Effector memory CD8-positive, alpha-beta T cell (primary cell): ENCODE results near the gene EDIL3.
"Not testable (repeated sequence)": the region's sequence is repeated elsewhere in the genome, so short reads cannot be mapped to it uniquely, and the experiment has no call there.

Experiments used
- ATAC-seq: fragments of 150-1000 bp; cut with Tn5 transposase; replicated peaks from 2 replicates; pipeline ENCODE4 v1.10.0; 2021; ENCODE audit warnings: mild to moderate bottlenecking, moderate library complexity
- DNase-seq, 3 experiments: peaks; one replicate each; pipeline ENCODE4 v3.0.0; 2021
- H3K27ac Mint-ChIP-seq, 2 donors: one replicate each; pipeline ENCODE4 v1.8.0; 2022; ENCODE audit warnings: mild to moderate bottlenecking in 2 of 2, mixed read lengths in 2 of 2, moderate library complexity in 2 of 2
- H3K27me3 Mint-ChIP-seq, 2 donors: one replicate each; pipeline ENCODE4 v1.8.0; 2022; ENCODE audit warnings: mixed read lengths in 2 of 2
- H3K36me3 Mint-ChIP-seq: one replicate; pipeline ENCODE4 v1.8.0; 2022; ENCODE audit warnings: mild to moderate bottlenecking, moderate library complexity, mixed read lengths; ENCODE audit not compliant: insufficient read depth
- H3K4me1 Mint-ChIP-seq, 2 donors: one replicate each; pipeline ENCODE4 v1.8.0; 2022; ENCODE audit warnings: low read depth in 2 of 2, mixed read lengths in 2 of 2
- H3K4me3 Mint-ChIP-seq, 2 donors: one replicate each; pipeline ENCODE4 v1.8.0; 2022; ENCODE audit warnings: mild to moderate bottlenecking in 2 of 2, mixed read lengths in 2 of 2, moderate library complexity in 2 of 2
- H3K9me3 Mint-ChIP-seq, 2 donors: one replicate each; pipeline ENCODE4 v1.8.0; 2022; ENCODE audit warnings: mixed read lengths in 2 of 2

The EDIL3 gene

GRCh38 chr5:84306601-84307000 lies 78.1 kb downstream of the EDIL3 start:
- no peak for ATAC-seq
- Mint-ChIP-seq H3K27me3 (no peaks in the 10 kb centered on the region), H3K4me1 (no peaks in the 10 kb centered on the region), H3K4me3 (no peak overlapping the region), H3K9me3 (peaks cover 3 to 7% of the 10 kb centered on the region in 2 donors), H3K27ac (no peak overlapping the region), H3K36me3 (no peaks in the 10 kb centered on the region)
- no peak for DNase-seq

GRCh38 chr5:84304599-84304998 lies 80.1 kb downstream of the EDIL3 start:
- Mint-ChIP-seq H3K9me3 (peaks cover 3 to 7% of the 10 kb centered on the region in 2 donors), H3K4me1 (no peaks in the 10 kb centered on the region), H3K4me3 (no peak overlapping the region), H3K27ac (no peak overlapping the region), H3K36me3 (no peaks in the 10 kb centered on the region), H3K27me3 (no peaks in the 10 kb centered on the region)
- DNase-seq = no peak
- ATAC-seq = no peak

GRCh38 chr5:84303315-84303714 lies 81.4 kb downstream of the EDIL3 start:
- no peak overlapping the region for H3K4me3 Mint-ChIP-seq
- no peaks in the 10 kb centered on the region for H3K4me1 Mint-ChIP-seq
- no peak for DNase-seq
- ATAC-seq = no peak
- peaks cover 3 to 7% of the 10 kb centered on the region in 2 donors for H3K9me3 Mint-ChIP-seq
- no peak overlapping the region for H3K27ac Mint-ChIP-seq
- no peaks in the 10 kb centered on the region for H3K36me3 Mint-ChIP-seq
- H3K27me3 Mint-ChIP-seq = no peaks in the 10 kb centered on the region

GRCh38 chr5:84301535-84301934 lies 83.1 kb downstream of the EDIL3 start:
- H3K27me3 Mint-ChIP-seq = no peaks in the 10 kb centered on the region
- DNase-seq (no peak), ATAC-seq (no peak)
- no peaks in the 10 kb centered on the region for H3K36me3 Mint-ChIP-seq
- no peak overlapping the region for H3K27ac Mint-ChIP-seq
- H3K4me3 Mint-ChIP-seq = no peak overlapping the region
- H3K4me1 Mint-ChIP-seq = no peaks in the 10 kb centered on the region
- peaks cover 3 to 7% of the 10 kb centered on the region in 2 donors for H3K9me3 Mint-ChIP-seq

DNA sequence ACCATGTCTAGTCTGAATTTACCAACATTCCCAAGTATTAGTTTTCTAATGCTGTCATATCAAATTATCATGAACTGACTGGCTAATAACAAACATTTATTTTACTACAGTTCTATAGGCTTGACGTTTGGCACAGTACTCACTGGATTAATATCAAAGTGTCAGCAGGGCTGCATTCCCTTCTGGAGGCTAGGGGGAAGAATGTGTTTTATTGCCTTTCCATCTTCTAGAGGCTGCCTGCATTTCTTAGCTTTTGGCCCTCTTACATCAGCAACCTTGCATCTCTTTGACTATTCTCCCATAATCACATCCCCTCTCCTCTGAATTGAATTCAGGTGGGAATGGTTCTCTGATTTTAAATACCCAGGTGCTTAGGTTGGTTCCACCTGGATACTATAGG lies 84.7 kb downstream of the EDIL3 start:
- Mint-ChIP-seq H3K27ac (no peak overlapping the region), H3K36me3 (no peaks in the 10 kb centered on the region), H3K4me1 (no peaks in the 10 kb centered on the region), H3K27me3 (no peaks in the 10 kb centered on the region), H3K4me3 (no peak overlapping the region), H3K9me3 (peaks cover 3 to 7% of the 10 kb centered on the region in 2 donors)
- ATAC-seq (no peak), DNase-seq (no peak)

DNA sequence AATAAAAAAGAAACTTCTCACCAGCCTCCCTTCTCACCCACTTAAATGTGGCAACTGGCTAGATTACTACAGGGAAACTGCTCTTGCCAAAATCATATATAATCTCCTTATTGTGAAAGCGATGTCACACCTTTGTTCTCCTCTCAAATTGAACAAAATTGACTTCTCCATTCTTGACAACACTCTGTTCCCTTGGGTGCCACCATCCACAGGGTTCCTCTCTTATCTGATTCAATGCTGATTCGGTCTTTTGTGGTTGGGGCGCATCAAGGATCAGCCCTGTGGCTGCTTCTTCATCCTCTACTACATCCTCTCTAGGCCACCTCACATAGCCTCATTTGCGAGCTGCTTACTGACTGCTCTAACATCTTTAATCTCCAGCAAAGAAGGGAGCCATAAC lies 86.1 kb downstream of the EDIL3 start:
- Mint-ChIP-seq H3K4me1 (no peaks in the 10 kb centered on the region), H3K9me3 (peaks cover 3 to 7% of the 10 kb centered on the region in 2 donors), H3K27ac (no peak overlapping the region), H3K36me3 (no peaks in the 10 kb centered on the region), H3K4me3 (no peak overlapping the region), H3K27me3 (no peaks in the 10 kb centered on the region)
- no peak for DNase-seq
- ATAC-seq = no peak

DNA sequence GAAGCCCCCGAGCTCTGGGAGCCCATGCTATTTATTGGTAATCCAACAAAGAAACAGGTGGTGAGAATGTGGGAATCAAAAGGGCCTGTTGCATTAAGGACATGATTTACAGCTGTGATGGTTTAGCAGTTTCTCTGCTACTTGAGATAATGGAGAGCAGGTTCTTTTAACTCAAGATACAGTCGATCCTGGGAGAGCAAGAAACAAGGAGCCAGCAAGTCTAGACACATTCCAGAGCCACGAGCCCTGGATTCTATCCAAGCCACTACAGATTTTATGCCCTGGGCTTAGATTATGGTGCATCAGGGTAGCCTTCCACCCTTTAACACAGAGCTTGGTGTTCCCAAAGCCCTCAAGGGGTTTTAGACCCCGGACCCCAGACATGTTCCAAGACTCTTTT lies 87.0 kb downstream of the EDIL3 start:
- H3K27me3 Mint-ChIP-seq, H3K4me3 Mint-ChIP-seq, H3K36me3 Mint-ChIP-seq, H3K4me1 Mint-ChIP-seq, H3K27ac Mint-ChIP-seq, DNase-seq, H3K9me3 Mint-ChIP-seq, ATAC-seq: not testable (repeated sequence)

DNA sequence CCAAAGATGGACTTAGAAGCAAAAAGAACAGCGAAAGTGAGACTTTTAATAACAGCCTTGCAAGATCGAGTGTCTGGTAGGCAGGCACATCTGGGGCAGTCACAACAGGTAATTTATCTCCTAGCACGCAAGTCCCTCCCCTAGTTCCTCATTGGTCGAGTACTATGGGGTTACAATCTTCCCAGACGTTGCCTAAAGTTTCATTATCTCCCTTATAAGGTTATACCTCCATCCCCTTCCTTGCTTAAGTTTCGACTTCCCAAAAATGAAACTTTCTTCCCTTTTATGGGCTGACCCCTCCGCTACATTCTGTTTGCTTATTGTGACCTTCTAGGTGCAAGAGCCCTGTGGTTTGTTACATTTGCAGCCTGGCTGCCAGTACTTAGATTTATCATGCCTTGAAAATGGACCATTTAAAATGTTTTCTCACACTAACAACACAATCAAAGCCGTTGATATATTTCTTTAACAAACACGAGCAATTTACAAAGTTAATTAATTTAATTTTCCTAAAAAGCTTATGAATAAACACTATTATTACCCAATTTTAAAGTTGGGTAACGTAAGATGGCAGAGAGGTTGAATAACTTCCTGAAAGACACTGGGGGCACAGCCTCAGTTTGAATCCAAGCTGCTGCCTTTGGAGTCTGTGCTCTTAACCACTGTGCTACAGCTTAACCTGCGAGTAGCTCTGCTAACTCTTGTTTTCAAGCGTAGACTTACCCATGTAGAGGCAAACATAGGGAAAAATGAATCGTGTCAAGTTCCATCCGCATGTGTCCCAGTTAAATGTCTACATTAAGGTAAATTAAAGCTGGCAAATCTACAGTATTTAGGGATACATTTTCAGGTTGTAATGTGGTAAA lies 91.7 kb downstream of the EDIL3 start:
- Mint-ChIP-seq H3K27me3 (no peaks in the 10 kb centered on the region), H3K27ac (no peak overlapping the region), H3K36me3 (no peaks in the 10 kb centered on the region), H3K9me3 (peaks cover 11 to 24% of the 10 kb centered on the region in 2 donors), H3K4me3 (no peak overlapping the region), H3K4me1 (no peaks in the 10 kb centered on the region)
- ATAC-seq (no peak), DNase-seq (no peak)

DNA sequence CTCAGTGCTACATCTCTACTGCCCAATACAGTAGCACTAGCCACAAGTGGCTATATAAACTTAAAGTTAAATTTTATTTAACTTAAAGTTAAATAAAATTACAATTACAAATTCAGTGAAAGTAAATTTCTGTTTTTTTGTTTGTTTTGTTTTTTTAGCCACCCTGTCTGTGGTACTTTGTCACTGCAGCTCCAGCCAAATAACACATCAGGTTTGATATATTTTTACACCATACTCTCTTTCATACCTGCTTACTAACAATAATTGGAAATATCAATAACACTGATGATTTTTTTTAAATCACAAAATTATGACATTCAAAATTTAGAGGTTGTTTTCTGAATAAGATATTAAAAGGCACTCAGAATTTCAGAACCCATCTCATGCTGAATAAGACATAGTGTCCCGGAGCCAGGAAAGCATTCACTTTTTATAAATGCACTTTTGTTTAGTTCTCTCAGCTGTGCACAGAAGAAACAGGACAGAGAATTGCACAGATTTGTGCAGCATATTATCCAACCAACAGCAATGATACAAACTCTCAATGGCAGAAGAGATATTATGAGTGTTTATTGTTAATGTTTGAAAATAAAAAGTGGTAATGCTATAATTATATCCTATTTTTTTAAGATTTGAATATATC lies 92.6 kb downstream of the EDIL3 start:
- Mint-ChIP-seq H3K4me3 (no peak overlapping the region), H3K27ac (no peak overlapping the region), H3K4me1 (no peaks in the 10 kb centered on the region), H3K9me3 (peaks cover 11 to 17% of the 10 kb centered on the region in 2 donors), H3K36me3 (no peaks in the 10 kb centered on the region), H3K27me3 (no peaks in the 10 kb centered on the region)
- ATAC-seq (no peak), DNase-seq (no peak)

DNA sequence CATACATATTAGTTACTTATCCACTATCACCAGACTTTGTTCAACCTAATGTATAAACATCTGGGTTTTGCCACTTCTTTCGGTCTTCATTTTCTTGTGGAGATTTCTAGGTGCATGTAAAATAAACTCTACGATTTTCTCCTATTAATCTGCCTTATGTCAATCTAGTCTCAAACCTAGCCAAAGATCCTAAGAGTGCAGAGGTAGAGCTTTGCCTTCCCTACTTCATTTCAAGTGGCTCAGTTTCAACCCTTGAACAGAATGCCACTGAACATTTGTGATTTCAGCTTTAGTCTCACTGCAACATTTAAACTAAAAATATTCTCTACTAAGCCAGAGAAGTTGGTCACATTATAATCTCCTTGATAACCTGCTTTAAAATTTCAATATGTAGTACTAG lies 94.0 kb downstream of the EDIL3 start:
- H3K27me3 Mint-ChIP-seq = no peaks in the 10 kb centered on the region
- ATAC-seq = no peak
- H3K4me1 Mint-ChIP-seq = no peaks in the 10 kb centered on the region
- no peak for DNase-seq
- peaks cover 11 to 17% of the 10 kb centered on the region in 2 donors for H3K9me3 Mint-ChIP-seq
- no peaks in the 10 kb centered on the region for H3K36me3 Mint-ChIP-seq
- H3K27ac Mint-ChIP-seq = no peak overlapping the region
- H3K4me3 Mint-ChIP-seq = no peak overlapping the region

DNA sequence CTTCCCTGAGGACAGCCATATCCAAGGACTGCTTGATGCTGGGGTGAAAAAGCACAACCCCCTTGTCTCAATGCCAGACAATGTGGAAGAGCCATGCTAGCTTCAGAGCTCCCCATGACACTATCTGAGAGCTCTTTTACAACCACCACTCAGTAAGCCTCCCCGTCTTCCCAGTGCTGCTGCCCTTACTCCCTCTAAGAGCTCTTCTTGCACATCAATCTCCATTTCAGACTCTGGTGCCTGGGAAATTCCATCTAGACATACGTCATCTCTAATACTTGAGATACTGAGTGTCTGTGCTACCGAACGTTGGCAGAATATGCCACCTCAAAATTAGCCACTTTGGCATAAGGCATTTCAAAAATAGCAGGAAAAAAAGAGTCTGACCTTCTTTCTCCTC lies 94.5 kb downstream of the EDIL3 start:
- Mint-ChIP-seq H3K9me3 (peaks cover 11 to 17% of the 10 kb centered on the region in 2 donors), H3K4me3 (no peak overlapping the region), H3K36me3 (no peaks in the 10 kb centered on the region), H3K27me3 (no peaks in the 10 kb centered on the region), H3K27ac (no peak overlapping the region), H3K4me1 (no peaks in the 10 kb centered on the region)
- no peak for ATAC-seq
- DNase-seq = no peak

- Mint-ChIP-seq H3K4me1 (no peaks in the 10 kb centered on the region), H3K36me3 (no peaks in the 10 kb centered on the region), H3K27ac (no peak overlapping the region), H3K4me3 (no peak overlapping the region), H3K9me3 (peaks cover 11 to 17% of the 10 kb centered on the region in 2 donors), H3K27me3 (no peaks in the 10 kb centered on the region)
- DNase-seq (no peak), ATAC-seq (no peak)
These were observed 96.7 kb downstream of the EDIL3 start for GRCh38 chr5:84287951-84288350.

DNA sequence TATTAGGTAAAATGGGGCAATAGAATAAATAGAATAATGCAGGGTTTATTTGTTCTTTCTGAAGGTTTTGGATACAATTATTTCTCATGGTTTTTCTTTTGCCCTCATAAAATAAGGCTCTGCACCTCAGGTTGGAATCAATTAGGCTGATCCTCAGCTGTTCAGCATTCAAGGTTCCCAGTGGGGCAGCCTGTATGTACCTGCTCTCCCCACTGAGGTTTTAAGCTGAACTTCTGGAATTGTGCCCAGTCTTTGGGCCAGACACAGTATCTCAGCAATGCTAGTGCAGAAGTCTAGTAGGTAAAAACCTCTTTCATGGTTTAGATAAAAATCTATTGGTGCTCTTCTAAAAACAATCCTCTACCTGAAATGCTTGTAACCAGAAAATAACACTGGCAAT lies 98.0 kb downstream of the EDIL3 start:
- peaks cover 10 to 17% of the 10 kb centered on the region in 2 donors for H3K9me3 Mint-ChIP-seq
- DNase-seq (no peak), ATAC-seq (no peak)
- no peaks in the 10 kb centered on the region for H3K36me3 Mint-ChIP-seq
- H3K27ac Mint-ChIP-seq = no peak overlapping the region
- H3K4me3 Mint-ChIP-seq = no peak overlapping the region
- H3K27me3 Mint-ChIP-seq = no peaks in the 10 kb centered on the region
- H3K4me1 Mint-ChIP-seq = no peaks in the 10 kb centered on the region
